Measurements from ENCODE around the gene SIAH2.

GRCh38 chr3:150699068-150699639 is 63.8 kb downstream of the SIAH2 start:
- no peak for TF ChIP-seq POLR2AphosphoS5 (IDR thresholded peaks at IDR 0.05; ENCODE audit: low read depth, low read length)
- TF ChIP-seq CTCF (IDR thresholded peaks at IDR 0.05; ENCODE audit: control extremely low read depth in 1 of 3, insufficient read depth in 1 of 3, low read depth in 1 of 3, low read length in 3 of 3) = no peak
